SK-N-SH treated with all-trans-retinoic acid at 6 μM for 48 hours (cell line): ENCODE measurements around the gene MRFAP1.

Experiments used
- ARNTL ChIP-seq: fragments of 450-650 bp; formaldehyde crosslinking; IDR thresholded peaks from 2 replicates; pipeline ENCODE4 v1.5.0; 2020; ENCODE audit warnings: low read depth, mild to moderate bottlenecking, moderate library complexity, borderline replicate concordance
- CREB5 ChIP-seq: fragments of 250-450 bp; sonication (Bioruptor Pico); IDR thresholded peaks from 2 replicates; pipeline ENCODE4 v1.5.1; 2020; ENCODE audit warnings: low read depth, mild to moderate bottlenecking, moderate library complexity
- GLIS3 ChIP-seq: fragments of 250-450 bp; sonication (Bioruptor Pico); IDR thresholded peaks from 2 replicates; pipeline ENCODE4 v1.5.0; 2020; ENCODE audit warnings: mild to moderate bottlenecking, moderate library complexity
- ISL1 ChIP-seq: fragments of 250-450 bp; sonication (Bioruptor Pico); IDR thresholded peaks from 2 replicates; pipeline ENCODE4 v2.1.2; 2022; ENCODE audit warnings: mild to moderate bottlenecking, moderate library complexity
- OSR1 ChIP-seq: fragments of 250-450 bp; sonication (Bioruptor Pico); IDR thresholded peaks from 2 replicates; pipeline ENCODE4 v1.8.0; 2022; ENCODE audit warnings: moderate library complexity, mild to moderate bottlenecking, inconsistent platforms
- RARB ChIP-seq: fragments of 250-450 bp; sonication (Bioruptor Pico); IDR thresholded peaks from 2 replicates; pipeline ENCODE4 v1.8.0; 2021; ENCODE audit warnings: mild to moderate bottlenecking, moderate library complexity
- SNAI2 ChIP-seq: fragments of 250-450 bp; sonication (Bioruptor Pico); IDR thresholded peaks from 2 replicates; pipeline ENCODE4 v1.5.0; 2020; ENCODE audit warnings: mild to moderate bottlenecking, moderate library complexity
- TCF4 ChIP-seq: fragments of 250-450 bp; sonication (Bioruptor Pico); IDR thresholded peaks from 2 replicates; pipeline ENCODE4 v1.8.0; 2021; ENCODE audit warnings: mild to moderate bottlenecking, moderate library complexity, borderline replicate concordance
- TF ChIP-seq, protein P1 (sequence below): fragments of 250-450 bp; sonication (Bioruptor Pico); IDR thresholded peaks from 2 replicates; pipeline ENCODE4 v1.5.0; 2020; ENCODE audit warnings: mild to moderate bottlenecking, moderate library complexity

- TF ChIP-seq ISL1 (no peak), RARB (no peak), ARNTL (CRISPR knock-in tag) (no peak), CREB5 (CRISPR knock-in tag) (no peak), OSR1 (no peak), TCF4 (CRISPR knock-in tag) (no peak), GLIS3 (CRISPR knock-in tag) (no peak), SNAI2 (CRISPR knock-in tag) (no peak)
- TF ChIP-seq, protein P1, sequence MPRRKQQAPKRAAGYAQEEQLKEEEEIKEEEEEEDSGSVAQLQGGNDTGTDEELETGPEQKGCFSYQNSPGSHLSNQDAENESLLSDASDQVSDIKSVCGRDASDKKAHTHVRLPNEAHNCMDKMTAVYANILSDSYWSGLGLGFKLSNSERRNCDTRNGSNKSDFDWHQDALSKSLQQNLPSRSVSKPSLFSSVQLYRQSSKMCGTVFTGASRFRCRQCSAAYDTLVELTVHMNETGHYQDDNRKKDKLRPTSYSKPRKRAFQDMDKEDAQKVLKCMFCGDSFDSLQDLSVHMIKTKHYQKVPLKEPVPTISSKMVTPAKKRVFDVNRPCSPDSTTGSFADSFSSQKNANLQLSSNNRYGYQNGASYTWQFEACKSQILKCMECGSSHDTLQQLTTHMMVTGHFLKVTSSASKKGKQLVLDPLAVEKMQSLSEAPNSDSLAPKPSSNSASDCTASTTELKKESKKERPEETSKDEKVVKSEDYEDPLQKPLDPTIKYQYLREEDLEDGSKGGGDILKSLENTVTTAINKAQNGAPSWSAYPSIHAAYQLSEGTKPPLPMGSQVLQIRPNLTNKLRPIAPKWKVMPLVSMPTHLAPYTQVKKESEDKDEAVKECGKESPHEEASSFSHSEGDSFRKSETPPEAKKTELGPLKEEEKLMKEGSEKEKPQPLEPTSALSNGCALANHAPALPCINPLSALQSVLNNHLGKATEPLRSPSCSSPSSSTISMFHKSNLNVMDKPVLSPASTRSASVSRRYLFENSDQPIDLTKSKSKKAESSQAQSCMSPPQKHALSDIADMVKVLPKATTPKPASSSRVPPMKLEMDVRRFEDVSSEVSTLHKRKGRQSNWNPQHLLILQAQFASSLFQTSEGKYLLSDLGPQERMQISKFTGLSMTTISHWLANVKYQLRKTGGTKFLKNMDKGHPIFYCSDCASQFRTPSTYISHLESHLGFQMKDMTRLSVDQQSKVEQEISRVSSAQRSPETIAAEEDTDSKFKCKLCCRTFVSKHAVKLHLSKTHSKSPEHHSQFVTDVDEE: no peak
Measured at GRCh38 chr4:6618386-6619115, 21.9 kb upstream of the MRFAP1 start.
